CD4-positive, alpha-beta T cell treated with Interleukin-2 at 100 ng/mL for 4 hours (primary cell): ENCODE results near the gene NPIPB8.
"Not testable (repeated sequence)": the region's sequence is repeated elsewhere in the genome, so short reads cannot be mapped to it uniquely, and the experiment has no call there.

Experiments used
- DNase-seq: peaks from one replicate; pipeline ENCODE4 v3.0.0-alpha.2; 2020; ENCODE audit warnings: low spot score

Gene NPIPB8

DNA sequence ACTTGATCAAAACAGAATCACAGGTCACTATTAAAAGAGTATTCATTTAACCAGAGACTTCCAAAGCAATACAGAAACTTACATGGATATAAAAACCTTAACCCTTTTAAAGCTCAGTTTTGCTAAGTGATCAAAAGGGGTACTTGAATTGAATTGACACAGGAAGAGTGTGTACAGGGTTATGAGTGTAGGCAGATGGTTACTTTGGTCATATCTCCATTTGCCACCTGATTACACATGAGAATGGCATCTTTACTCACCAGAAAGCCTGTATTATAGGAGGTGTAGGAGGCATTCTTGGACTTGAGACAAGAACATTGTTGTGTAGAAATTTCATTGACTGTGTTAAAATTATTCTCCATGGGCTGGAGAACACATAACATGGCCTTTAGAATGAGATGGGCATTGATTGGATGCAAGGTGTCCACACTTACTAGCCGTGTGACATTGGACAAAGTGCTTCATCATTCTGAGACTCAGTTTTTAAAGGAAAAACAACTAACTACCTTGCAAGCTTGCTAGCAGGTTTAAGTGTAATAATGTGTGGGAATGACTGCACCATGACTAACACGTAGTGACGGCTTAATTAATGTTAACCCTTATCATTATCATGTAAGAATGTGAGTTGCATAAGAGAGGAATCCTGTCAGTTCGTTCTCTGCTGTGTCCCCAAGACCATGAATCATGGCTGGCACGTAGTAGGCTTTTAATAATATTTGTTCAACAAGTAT lies 1.6 kb upstream of the NPIPB8 start:
- not testable (repeated sequence) for DNase-seq

DNA sequence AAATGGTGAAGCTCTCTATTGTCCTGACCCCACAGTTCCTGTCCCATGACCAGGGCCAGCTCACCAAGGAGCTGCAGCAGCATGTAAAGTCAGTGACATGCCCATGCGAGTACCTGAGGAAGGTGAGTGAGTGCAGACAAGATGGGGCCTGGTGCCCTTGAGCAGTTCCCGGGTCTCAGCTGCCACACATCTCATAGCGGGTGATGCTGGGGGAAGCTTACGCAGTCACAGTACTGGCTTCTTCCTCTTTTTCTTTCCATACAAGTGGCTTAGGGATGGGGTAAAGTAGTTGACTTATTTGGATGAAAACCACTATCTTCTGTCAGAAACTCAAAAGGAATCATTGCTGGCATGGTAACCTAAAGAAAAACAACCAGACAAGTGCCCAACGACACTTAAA lies 494 bp downstream of the NPIPB8 start:
- DNase-seq = not testable (repeated sequence)

DNA sequence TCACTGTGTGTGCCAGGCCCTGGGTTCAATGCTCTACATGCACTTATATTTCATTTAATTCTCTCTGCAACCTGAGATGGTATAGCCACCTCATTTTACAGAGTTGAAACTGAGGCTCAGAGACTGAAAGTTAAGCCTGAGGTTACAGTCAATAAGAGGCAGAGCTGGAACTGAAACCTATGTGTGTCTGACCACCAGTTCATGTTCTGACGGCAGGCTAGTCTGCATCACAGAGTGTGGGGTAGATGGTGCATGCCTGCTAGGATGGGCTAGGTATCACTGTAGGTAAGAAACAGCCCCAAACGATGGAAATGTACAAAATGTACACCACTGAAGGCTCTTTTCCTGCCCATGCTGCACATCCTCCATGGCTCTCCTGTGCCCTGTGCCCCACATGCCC lies 2.1 kb downstream of the NPIPB8 start:
- not testable (repeated sequence) for DNase-seq

DNA sequence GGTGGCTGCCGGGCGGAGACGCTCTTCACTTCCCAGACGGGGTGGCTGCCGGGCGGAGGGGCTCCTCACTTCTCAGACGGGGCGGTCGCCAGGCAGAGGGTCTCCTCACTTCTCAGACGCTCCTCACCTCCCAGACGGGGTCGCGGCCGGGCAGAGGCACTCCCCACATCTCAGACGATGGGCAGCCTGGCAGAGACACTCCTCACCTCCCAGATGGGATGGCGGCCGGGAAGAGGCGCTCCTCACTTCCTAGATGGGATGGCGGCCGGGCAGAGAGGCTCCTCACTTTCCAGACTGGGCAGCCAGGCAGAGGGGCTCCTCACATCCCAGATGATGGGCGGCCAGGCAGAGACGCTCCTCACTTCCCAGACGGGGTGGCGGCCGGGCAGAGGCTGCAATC lies 28.4 kb downstream of the NPIPB8 start:
- not testable (repeated sequence) for DNase-seq

DNA sequence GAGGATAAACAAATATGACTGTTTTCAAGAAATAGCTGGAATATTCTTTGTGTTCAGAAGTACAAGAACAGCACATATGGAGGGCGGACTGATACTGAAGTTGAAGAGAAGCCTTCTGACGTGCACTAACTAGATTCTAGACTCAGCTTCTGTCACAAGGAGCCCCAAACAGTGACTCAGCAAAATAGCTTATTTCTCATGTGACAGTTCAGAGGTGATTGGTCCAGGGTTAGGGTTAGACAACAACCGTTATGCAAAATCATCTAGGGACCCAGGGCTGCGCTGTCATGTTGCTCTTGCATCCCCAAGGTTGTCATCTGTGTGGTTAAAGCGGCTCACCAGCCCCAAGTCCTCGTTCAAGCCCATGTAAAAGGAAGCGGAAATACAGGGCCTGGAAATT lies 29.6 kb downstream of the NPIPB8 start:
- not testable (repeated sequence) for DNase-seq

DNA sequence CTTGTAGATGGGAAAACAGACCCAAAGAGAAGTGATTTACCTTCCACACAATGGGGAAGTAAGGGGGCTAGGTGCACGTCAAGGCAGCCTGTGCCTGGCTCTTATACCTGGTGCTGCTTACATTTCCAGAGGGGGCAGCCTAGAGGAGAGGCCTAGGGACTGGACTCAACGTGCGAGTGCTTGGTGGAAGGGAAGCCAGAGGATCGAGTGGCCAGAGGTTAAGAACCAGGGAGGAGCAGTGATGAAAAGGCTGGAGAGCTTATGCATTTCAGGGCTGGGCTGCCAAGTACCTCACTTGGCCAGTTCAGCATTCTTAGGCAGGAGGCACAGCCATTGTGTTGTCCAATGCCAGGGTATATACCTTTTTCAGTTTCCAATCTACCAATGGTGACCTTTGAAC lies 30.3 kb downstream of the NPIPB8 start:
- not testable (repeated sequence) for DNase-seq

DNA sequence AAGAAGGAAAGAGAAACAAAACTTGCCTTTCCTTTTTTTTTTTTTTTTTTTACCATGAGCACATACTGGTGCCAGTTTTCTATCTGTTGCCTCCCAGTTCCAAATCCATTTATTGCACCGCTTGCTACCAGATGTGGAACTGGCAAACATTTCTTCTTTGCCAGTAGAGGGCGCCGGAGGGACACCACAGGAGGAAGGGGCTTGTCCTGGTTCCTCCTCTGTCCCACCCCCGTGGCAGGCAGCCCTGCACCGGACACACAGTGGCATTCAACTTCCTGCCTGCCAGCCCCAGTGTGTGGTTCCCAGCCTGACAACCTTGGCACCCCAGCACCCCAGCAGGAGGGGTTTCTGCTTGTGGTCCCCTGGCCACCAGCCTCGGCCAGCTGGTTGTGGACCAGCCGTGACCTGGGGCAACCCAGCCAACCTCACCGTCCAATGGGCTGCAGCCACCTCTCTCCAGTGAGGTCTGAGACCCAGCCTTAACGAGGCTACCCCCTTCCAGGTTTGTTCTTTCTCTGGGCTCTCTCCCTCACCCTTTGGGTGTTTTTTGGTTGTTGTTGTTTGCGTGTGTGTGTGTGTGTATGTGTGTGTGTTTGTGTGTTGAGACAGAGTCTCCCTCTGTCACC lies 50.6 kb downstream of the NPIPB8 start:
- not testable (repeated sequence) for DNase-seq

DNA sequence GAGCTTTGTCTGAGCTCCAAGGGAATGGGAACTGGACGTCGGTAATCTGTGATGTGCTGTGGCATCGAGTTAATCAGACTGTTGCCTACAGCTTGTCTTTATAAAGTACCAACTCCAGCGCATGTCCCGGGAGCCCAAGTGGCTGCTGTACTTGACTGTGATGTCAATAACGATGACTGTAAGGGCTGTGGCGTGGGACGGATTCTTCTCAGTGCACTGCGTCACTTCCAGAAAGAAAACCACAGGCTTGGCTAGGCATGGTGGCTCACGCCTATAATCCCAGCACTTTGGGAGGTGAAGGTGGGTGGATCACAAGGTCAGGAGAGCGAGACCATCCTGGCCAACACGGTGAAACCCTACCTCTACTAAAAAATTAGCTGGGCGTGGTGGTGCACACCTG lies 51.6 kb downstream of the NPIPB8 start:
- DNase-seq = not testable (repeated sequence)

DNA sequence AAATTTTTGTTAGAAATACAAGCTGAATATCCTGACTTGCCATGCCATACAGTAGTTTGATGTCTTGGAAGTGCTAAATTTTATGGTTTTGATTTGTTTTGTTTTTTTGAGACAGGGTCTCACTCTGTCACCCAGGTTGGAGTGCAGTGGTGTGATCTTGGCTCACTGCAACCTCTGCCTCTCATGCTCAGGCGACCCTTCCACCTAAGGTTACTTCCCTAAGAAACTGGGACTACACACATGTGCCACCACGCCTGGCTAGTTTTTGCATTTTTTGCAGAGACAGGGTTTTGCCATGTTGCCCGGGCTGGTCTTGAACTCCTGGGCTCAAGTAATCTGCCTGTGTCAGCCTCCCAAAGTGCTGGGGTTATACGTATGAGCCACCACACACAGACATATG lies 53.9 kb downstream of the NPIPB8 start:
- not testable (repeated sequence) for DNase-seq

DNA sequence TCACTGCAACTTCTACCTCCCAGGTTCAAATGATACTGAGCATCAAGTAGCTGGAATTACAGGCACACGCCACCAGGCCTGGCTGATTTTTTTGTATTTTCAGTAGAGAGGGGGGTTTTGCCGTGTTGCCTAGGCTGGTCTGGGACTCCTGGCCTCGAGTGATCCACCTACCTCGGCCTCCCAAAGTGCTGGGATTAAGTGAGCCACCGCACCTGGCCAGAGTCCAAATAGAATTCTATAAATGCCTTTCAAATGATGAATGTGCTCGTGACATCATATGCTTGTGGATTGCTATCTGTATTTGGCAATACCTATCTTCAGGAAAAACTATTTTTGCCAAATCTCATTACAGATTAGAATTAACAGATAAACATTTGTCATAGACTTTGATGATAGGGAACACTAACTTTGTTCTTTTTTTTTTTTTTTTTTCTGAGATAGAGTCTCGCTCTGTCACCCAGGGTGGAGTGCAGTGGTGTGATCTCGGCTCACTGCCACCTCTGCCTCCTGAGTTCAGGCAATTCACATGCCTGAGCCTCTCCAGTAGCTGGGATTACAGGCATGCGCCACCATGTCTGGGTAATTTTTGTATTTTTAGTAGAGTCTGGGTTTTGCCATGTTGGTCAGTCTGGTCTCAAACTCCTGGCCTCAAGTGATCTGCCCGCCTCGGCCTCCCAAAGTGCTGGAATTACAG lies 55.5 kb downstream of the NPIPB8 start:
- DNase-seq = not testable (repeated sequence)

DNA sequence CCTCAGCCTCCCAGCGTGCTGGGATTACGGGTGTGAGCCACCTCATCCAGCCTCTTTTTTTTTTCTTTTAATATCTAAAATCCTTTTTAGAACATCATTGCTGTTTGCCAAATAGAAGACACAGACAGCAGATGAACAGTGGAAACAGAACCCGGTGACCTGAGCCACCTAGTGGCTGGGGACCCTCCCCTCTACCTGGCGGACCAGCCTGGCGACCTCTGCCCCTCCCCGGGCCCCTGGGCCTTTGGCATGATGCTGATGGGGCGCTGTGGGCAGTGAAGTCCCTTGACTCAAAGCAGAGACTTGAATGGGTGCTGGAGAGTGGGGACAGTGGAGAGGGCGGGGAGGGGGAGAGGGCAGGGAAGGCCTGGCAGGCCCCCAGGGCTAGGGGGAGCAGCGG lies 61.9 kb downstream of the NPIPB8 start:
- not testable (repeated sequence) for DNase-seq

DNA sequence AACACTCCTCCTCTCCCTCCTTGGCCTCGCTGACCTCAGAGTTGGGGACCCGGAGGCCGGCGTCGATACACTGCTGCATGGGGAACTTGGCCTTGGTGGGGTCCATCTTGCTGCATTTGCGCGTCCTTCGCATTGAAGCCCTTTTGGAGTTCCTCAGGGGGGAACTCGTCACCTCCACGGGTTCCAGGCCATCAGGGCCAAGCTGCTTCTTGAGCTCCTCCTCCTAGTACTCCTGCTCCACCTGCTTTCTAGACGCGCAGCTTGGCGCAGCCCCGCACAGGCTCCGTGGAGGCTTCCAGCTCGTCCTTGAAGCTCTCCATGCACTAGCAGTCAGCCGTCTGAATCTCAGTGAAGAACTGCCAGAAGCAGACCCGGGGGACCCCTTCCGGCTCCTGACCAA lies 62.5 kb downstream of the NPIPB8 start:
- DNase-seq = not testable (repeated sequence)

DNA sequence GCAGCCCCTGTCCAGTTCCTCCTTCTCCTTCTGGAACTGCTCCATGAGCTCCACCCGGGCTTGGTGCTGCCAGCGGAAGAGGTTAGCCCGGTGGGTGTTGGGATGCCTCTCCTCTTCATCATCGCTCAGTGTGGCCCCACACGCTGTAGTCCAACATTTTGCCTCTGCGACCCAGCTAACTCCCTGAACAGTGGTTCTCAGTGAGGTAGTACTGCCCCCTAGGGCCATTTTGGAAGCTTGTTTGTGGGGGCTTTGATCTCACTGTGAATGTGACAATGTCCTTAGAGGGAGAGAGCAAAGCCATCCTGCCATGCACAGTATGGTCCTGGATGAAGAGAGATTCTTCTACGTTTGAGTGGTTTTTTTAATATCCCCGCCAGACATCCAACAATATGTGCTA lies 63.5 kb downstream of the NPIPB8 start:
- DNase-seq = not testable (repeated sequence)

DNA sequence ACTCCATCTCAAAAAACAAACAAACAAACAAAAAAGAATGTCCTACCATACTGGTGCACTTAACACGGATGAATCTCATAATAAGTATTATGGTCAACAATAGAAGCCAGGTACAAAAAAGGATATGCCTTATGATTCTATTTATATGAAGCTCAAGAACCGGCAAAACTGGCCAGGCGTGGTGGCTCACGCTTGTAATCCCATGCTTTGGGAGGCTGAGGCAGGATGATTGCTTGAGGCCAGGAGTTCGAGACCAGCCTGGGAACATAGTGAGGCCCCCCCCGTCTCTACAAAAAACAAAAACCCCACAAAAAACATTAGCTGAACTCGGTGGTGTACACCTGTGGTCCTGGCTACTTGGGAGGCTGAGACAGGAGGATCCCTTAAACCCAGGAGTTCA lies 66.4 kb downstream of the NPIPB8 start:
- DNase-seq = not testable (repeated sequence)
